Measurements from ENCODE around the gene TOMM70. TPM values are rescaled to one million over a fixed set of nuclear protein-coding genes. Genes with fewer than 3 reads are reported as not detected.
"Not testable (repeated sequence)": the region's sequence is repeated elsewhere in the genome, so short reads cannot be mapped to it uniquely, and the experiment has no call there.

Gene TOMM70
- total and polyA plus RNA-seq, 8 donors: 8.4 to 26.3 (median 17.9) TPM

DNA sequence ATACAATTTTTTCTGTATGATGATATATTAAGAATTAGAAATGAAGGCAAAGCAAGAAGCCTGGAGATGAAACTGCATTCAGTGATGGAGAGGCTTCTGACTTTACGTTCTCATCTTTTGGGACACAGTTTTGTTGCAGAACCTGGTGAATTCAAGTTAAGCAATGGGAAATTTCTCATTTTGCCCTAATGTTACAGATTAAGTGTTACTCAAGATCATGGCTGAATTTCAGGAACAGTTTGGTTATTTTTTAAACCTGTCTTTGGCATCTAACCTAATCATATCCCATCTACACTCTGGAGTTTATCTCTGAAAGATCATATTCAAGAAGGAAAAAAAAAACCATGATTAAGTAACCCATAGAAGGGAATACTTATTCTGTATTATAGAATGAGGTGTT lies 60.4 kb downstream of the TOMM70 start:
- no peak overlapping the region for H3K4me3 ChIP-seq
- FAIRE-seq: no peak
- no peaks in the 10 kb centered on the region for H3K27me3 ChIP-seq
- H3K27ac ChIP-seq: no peak overlapping the region
- intact Hi-C loops (cut with DNase I): no loop called here
- WGBS, 2 donors: 94 to 97% methylated on average over 1 of the region's 1 CpG
- peaks cover 0 to 3% (median 2%) of the 10 kb centered on the region in 3 donors for H3K4me1 ChIP-seq
- peaks cover 4 to 25% (median 8%) of the 10 kb centered on the region in 3 donors for H3K36me3 ChIP-seq
- TF ChIP-seq, protein P1, sequence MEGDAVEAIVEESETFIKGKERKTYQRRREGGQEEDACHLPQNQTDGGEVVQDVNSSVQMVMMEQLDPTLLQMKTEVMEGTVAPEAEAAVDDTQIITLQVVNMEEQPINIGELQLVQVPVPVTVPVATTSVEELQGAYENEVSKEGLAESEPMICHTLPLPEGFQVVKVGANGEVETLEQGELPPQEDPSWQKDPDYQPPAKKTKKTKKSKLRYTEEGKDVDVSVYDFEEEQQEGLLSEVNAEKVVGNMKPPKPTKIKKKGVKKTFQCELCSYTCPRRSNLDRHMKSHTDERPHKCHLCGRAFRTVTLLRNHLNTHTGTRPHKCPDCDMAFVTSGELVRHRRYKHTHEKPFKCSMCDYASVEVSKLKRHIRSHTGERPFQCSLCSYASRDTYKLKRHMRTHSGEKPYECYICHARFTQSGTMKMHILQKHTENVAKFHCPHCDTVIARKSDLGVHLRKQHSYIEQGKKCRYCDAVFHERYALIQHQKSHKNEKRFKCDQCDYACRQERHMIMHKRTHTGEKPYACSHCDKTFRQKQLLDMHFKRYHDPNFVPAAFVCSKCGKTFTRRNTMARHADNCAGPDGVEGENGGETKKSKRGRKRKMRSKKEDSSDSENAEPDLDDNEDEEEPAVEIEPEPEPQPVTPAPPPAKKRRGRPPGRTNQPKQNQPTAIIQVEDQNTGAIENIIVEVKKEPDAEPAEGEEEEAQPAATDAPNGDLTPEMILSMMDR (IDR thresholded peaks at IDR 0.05): no peak
- DNase-seq: no peak
- ATAC-seq: no peak
- H3K9me3 ChIP-seq: no peaks in the 10 kb centered on the region

DNA sequence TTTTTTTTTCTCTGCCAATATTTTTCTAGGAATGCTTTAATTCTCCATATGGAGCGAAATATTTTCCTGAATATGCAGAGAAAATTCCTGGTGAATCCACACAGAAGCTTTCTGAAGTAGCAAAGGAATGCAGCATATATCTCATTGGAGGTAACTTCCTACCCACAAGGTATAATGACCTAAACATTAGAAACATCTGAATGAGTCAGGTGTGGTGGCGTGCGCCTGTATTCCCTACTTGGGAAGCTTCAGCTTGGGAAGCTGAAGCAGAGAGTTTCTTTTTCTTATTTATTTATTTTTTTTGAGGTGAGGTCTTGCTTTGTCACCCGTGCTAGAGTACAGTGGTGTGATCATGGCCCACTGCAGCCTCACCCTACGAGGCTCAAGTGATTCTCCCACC lies 61.1 kb downstream of the TOMM70 start:
- no peak for FAIRE-seq
- peaks cover 0 to 8% (median 6%) of the 10 kb centered on the region in 3 donors for H3K4me1 ChIP-seq
- no peaks in the 10 kb centered on the region for H3K9me3 ChIP-seq
- no peak overlapping the region for H3K27ac ChIP-seq
- H3K27me3 ChIP-seq: no peaks in the 10 kb centered on the region
- H3K4me3 ChIP-seq: no peak overlapping the region
- H3K36me3 ChIP-seq: peaks cover 4 to 25% (median 4%) of the 10 kb centered on the region in 3 donors
- TF ChIP-seq, protein P1 (IDR thresholded peaks at IDR 0.05): no peak
- 96% methylated on average over 5 of the region's 5 CpGs for WGBS, 2 donors
- intact Hi-C loops (cut with DNase I): no loop called here
- no peak for DNase-seq
- no peak for ATAC-seq

DNA sequence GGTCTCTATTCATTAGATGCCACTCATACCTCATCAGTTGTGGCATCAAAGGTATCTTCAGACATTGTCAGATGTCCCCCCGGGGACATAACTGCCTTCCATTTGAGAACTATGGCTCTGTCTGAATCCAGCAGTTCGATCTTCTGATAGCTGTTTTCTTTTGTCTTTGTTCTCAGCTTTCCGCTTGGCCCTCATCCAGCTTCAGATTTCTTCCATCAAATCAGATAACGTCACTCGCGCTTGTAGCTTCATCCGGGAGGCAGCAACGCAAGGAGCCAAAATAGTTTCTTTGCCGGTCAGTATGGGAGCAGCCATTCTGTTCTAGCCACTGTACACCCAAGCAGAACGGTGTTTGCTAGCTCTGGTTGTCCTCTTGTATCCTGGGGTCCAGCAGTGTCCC lies 62.0 kb downstream of the TOMM70 start:
- H3K27ac ChIP-seq: no peak overlapping the region
- no peak for ATAC-seq
- no peak for DNase-seq
- H3K9me3 ChIP-seq: no peaks in the 10 kb centered on the region
- H3K4me1 ChIP-seq: peaks cover 0 to 8% (median 6%) of the 10 kb centered on the region in 3 donors
- FAIRE-seq: no peak
- peaks cover 4 to 25% (median 4%) of the 10 kb centered on the region in 3 donors for H3K36me3 ChIP-seq
- intact Hi-C loops (cut with DNase I): no loop called here
- no peaks in the 10 kb centered on the region for H3K27me3 ChIP-seq
- H3K4me3 ChIP-seq: no peak overlapping the region
- TF ChIP-seq, protein P1 (IDR thresholded peaks at IDR 0.05): no peak
- WGBS, 2 donors: 86 to 87% methylated on average over 10 of the region's 10 CpGs

DNA sequence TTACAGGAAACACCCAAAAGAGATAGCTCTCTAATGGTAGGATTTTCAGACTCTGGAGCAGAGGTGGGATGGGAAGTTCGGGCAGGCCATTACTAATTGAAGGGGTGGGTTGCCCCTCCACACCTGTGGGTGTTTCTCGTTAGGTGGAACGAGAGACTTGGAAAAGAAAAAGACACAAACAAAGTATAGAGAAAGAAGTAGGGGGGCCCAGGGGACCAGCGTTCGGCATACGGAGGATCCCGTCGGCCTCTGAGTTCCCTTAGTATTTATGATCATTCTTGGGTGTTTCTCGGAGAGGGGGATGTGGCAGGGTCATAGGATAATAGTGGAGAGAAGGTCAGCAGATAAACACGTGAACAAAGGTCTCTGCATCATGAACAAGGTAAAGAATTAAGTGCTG lies 64.7 kb downstream of the TOMM70 start:
- H3K4me3 ChIP-seq; FAIRE-seq; H3K27me3 ChIP-seq; intact Hi-C loops (cut with DNase I); H3K9me3 ChIP-seq; DNase-seq; ATAC-seq; H3K27ac ChIP-seq: not testable (repeated sequence)
- Histone ChIP-seq H3K4me1 (peaks cover 0 to 10% (median 8%) of the 10 kb centered on the region in 3 donors), H3K36me3 (peaks cover 0 to 17% (median 4%) of the 10 kb centered on the region in 3 donors)
- WGBS, 2 donors: 93 to 94% methylated on average over 9 to 10 of the region's 10 CpGs

DNA sequence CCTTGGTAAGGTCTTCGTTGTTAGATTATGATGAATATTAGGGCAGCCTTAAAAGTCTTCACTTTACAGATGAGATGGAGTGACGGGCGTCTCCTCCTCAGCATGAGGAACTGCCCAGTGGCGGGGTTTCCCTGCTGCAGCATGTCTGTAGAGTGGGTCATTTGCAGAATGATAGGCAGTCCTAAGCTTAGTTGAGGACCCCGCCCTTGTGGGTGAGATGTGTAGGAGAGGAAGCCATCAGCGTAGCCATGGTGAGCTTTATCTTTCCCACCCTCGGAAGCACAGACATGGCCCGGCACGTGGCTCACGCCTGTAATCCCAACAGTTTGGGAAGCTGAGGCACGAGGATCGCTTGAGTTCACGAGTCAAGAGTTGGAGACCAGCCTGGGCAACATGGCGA lies 65.5 kb downstream of the TOMM70 start:
- Histone ChIP-seq H3K27me3 (no peaks in the 10 kb centered on the region), H3K4me3 (peak overlapping the region in 3 of 4 donors; percentile 76 to 77 (median 77)), H3K4me1 (peaks cover 0 to 10% (median 8%) of the 10 kb centered on the region in 3 donors), H3K9me3 (no peaks in the 10 kb centered on the region), H3K36me3 (peaks cover 0 to 9% (median 0%) of the 10 kb centered on the region in 3 donors), H3K27ac (no peak overlapping the region)
- intact Hi-C loops (cut with DNase I): no loop called here
- WGBS, 2 donors: 66 to 70% methylated on average over 14 of the region's 14 CpGs
- peak in 2 of 4 donors; percentile 7 to 9 for ATAC-seq
- TF ChIP-seq, protein P1 (IDR thresholded peaks at IDR 0.05): no peak
- no peak for FAIRE-seq
- DNase-seq: no peak
